ENCODE data around the gene MAML2. TPM values are rescaled to one million over a fixed set of nuclear protein-coding genes. Genes with fewer than 3 reads are reported as not detected.

MAML2 gene
- total and polyA plus RNA-seq, 2 experiments from 2014 or later = 4.7 to 15.3 TPM

DNA sequence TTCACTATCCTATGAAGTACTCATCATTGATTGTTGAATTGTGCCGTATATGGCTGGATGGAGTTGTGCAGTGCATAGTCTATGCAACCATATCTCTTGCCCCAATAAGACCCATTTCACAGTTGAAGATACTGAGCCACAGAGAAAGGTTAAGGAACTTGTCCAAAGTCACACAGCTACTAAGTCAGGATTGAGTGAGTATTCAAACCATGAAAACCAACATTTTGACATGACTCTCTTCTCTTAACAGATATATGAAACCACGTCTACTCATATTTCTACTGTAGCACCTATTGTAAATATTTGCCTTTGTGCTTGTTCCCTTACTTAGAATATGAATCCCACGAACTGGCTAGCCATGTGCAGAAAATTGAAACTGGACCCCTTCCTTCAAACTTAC lies 58.1 kb downstream of the MAML2 start:
- Histone ChIP-seq H3K4me2 (no peak overlapping the region), H2AFZ (no peak overlapping the region), H3K9me2 (replicated peaks; ENCODE audit: insufficient read depth) (no peaks in the 10 kb centered on the region), H3K27me3 (no peaks in the 10 kb centered on the region), H3K27ac (no peak overlapping the region), H3K36me3 (replicated peaks; ENCODE audit: insufficient read depth, low read depth) (no peaks in the 10 kb centered on the region), H3K4me3 (no peak overlapping the region), H3K9me3 (ENCODE audit: low read depth) (no peaks in the 10 kb centered on the region), H3K4me1 (ENCODE audit: insufficient read depth) (peaks cover 2% of the 10 kb centered on the region), H3K79me2 (peaks cover 82% of the 10 kb centered on the region), H4K20me1 (ENCODE audit: insufficient read depth, poor library complexity, severe bottlenecking) (no peaks in the 10 kb centered on the region)
- 85% methylated on average over 3 of the region's 3 CpGs for WGBS (ENCODE audit: low lambda C conversion rate, missing lambda C conversion rate)
- no peak for DNase-seq (ENCODE audit: low spot score)
- TF ChIP-seq EZH2 (IDR thresholded peaks at IDR 0.05; ENCODE audit: borderline replicate concordance) (no peak), EZH2phosphoT487 (IDR thresholded peaks at IDR 0.05; ENCODE audit: low read depth, severe bottlenecking, unreplicated experiment) (no peak)
- TF ChIP-seq, protein P1, sequence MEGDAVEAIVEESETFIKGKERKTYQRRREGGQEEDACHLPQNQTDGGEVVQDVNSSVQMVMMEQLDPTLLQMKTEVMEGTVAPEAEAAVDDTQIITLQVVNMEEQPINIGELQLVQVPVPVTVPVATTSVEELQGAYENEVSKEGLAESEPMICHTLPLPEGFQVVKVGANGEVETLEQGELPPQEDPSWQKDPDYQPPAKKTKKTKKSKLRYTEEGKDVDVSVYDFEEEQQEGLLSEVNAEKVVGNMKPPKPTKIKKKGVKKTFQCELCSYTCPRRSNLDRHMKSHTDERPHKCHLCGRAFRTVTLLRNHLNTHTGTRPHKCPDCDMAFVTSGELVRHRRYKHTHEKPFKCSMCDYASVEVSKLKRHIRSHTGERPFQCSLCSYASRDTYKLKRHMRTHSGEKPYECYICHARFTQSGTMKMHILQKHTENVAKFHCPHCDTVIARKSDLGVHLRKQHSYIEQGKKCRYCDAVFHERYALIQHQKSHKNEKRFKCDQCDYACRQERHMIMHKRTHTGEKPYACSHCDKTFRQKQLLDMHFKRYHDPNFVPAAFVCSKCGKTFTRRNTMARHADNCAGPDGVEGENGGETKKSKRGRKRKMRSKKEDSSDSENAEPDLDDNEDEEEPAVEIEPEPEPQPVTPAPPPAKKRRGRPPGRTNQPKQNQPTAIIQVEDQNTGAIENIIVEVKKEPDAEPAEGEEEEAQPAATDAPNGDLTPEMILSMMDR (IDR thresholded peaks at IDR 0.05; ENCODE audit: poor library complexity) = no peak

DNA sequence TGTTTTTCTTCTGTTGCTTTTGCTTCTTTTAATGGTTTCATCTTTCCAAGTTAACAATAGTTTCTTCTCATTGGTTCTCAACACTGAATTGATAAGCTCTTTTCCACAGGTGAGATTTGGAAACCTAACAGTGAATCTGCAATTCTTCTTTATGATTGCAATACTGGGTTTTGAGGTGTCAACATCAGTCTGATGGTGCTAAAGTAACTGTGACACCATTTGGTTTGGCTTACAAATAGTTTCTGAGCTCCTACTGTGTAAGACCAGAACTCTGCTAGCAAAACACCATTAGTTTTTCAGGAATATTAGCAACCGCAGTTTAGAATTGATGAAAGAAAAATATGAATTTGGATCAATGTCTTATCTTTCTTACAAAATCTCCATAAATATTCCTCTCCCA lies 58.6 kb downstream of the MAML2 start:
- WGBS (ENCODE audit: low lambda C conversion rate, missing lambda C conversion rate) = 100% methylated on average over 1 of the region's 1 CpG
- TF ChIP-seq EZH2 (IDR thresholded peaks at IDR 0.05; ENCODE audit: borderline replicate concordance) = no peak
- H3K79me2 ChIP-seq = peaks cover 82% of the 10 kb centered on the region

DNA sequence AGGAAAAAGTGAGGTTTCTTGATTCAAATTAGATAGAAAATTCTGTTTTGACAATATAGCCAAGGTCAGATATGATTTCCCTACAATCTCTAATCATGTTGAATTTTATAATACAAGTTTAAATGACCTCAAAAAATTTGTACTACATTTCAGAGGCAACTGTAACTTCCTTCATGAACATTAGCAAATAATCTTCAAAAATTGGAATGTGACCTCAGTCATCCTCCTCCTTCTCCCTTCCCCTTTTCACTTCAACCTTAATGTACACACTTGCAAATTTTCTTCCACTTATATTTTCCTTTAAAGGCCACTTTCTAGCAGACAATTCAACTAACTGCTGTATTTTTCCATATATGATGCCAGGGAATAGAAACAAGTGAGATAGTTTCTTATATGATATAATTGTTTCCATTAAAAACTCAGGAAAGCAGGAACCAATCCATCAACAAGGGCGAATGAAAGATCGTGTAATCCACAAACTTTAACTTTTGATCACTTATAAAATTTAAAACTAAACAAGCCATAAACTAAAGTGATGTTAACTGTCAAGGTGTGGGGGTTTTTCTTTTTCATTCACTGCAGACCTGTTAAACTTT lies 60.3 kb downstream of the MAML2 start:
- Histone ChIP-seq H3K79me2 (peaks cover 82% of the 10 kb centered on the region), H3K27me3 (no peaks in the 10 kb centered on the region), H3K9me2 (replicated peaks; ENCODE audit: insufficient read depth) (no peaks in the 10 kb centered on the region), H2AFZ (no peak overlapping the region), H3K27ac (no peak overlapping the region), H4K20me1 (ENCODE audit: insufficient read depth, poor library complexity, severe bottlenecking) (no peaks in the 10 kb centered on the region), H3K36me3 (replicated peaks; ENCODE audit: insufficient read depth, low read depth) (no peaks in the 10 kb centered on the region), H3K4me1 (ENCODE audit: insufficient read depth) (peaks cover 23% of the 10 kb centered on the region), H3K9me3 (ENCODE audit: low read depth) (no peaks in the 10 kb centered on the region), H3K4me3 (no peak overlapping the region), H3K4me2 (no peak overlapping the region)
- no peak for TF ChIP-seq EZH2 (IDR thresholded peaks at IDR 0.05; ENCODE audit: borderline replicate concordance)
- TF ChIP-seq, protein P1 (IDR thresholded peaks at IDR 0.05; ENCODE audit: poor library complexity) = no peak
- TF ChIP-seq EZH2phosphoT487 (IDR thresholded peaks at IDR 0.05; ENCODE audit: low read depth, severe bottlenecking, unreplicated experiment) = no peak
- WGBS (ENCODE audit: low lambda C conversion rate, missing lambda C conversion rate) = 80% methylated on average over 2 of the region's 2 CpGs
- no peak for DNase-seq (ENCODE audit: low spot score)

More for the DNA sequence above, 58.6 kb downstream of the MAML2 start:
- H3K9me2 ChIP-seq (replicated peaks; ENCODE audit: insufficient read depth) = no peaks in the 10 kb centered on the region
- no peaks in the 10 kb centered on the region for H3K9me3 ChIP-seq (ENCODE audit: low read depth)
- no peaks in the 10 kb centered on the region for H4K20me1 ChIP-seq (ENCODE audit: insufficient read depth, poor library complexity, severe bottlenecking)
- peaks cover 6% of the 10 kb centered on the region for H3K4me1 ChIP-seq (ENCODE audit: insufficient read depth)
- no peaks in the 10 kb centered on the region for H3K36me3 ChIP-seq (replicated peaks; ENCODE audit: insufficient read depth, low read depth)
- H3K27ac ChIP-seq = no peak overlapping the region
- DNase-seq (ENCODE audit: low spot score) = no peak
- no peak overlapping the region for H3K4me2 ChIP-seq
- H3K27me3 ChIP-seq = no peaks in the 10 kb centered on the region
- H3K4me3 ChIP-seq = no peak overlapping the region
- H2AFZ ChIP-seq = no peak overlapping the region

DNA sequence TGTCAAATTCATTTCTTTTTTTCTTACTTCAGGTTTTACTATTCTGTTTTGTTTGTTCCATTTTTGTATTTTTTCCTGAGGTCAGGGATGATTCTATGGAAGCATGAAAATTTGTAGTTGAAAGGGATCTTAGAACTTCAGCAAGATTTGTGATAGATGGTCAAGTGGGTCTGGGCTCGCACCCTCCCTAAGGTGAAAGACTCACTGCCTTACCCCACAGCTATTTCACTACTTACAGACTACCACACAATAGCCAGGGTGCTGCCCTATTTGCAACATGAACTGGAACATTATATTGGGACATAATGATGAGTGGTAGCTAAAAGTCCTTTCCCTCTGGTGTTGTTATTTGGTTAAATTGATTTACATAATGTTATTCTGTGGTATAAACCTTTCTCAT lies 62.6 kb downstream of the MAML2 start:
- TF ChIP-seq EZH2 (IDR thresholded peaks at IDR 0.05; ENCODE audit: borderline replicate concordance) (no peak), EZH2phosphoT487 (IDR thresholded peaks at IDR 0.05; ENCODE audit: low read depth, severe bottlenecking, unreplicated experiment) (no peak)
- TF ChIP-seq, protein P1 (IDR thresholded peaks at IDR 0.05; ENCODE audit: poor library complexity) = no peak
- Histone ChIP-seq H3K4me2 (no peak overlapping the region), H3K36me3 (replicated peaks; ENCODE audit: insufficient read depth, low read depth) (no peaks in the 10 kb centered on the region), H2AFZ (no peak overlapping the region), H3K79me2 (peaks cover 62% of the 10 kb centered on the region), H3K9me2 (replicated peaks; ENCODE audit: insufficient read depth) (no peaks in the 10 kb centered on the region), H3K4me1 (ENCODE audit: insufficient read depth) (peaks cover 39% of the 10 kb centered on the region), H3K4me3 (no peak overlapping the region), H3K27me3 (no peaks in the 10 kb centered on the region), H4K20me1 (ENCODE audit: insufficient read depth, poor library complexity, severe bottlenecking) (no peaks in the 10 kb centered on the region), H3K27ac (no peak overlapping the region), H3K9me3 (ENCODE audit: low read depth) (no peaks in the 10 kb centered on the region)
- no peak for DNase-seq (ENCODE audit: low spot score)
- WGBS (ENCODE audit: low lambda C conversion rate, missing lambda C conversion rate) = 94% methylated on average over 1 of the region's 1 CpG

All from hepatocyte (in vitro differentiated cells).